ENCODE measurements around the gene CROCC2. TPM values are rescaled to one million over a fixed set of nuclear protein-coding genes. Genes with fewer than 3 reads are reported as not detected.

Gene CROCC2
- total RNA-seq, result not detected in 2 replicates

DNA sequence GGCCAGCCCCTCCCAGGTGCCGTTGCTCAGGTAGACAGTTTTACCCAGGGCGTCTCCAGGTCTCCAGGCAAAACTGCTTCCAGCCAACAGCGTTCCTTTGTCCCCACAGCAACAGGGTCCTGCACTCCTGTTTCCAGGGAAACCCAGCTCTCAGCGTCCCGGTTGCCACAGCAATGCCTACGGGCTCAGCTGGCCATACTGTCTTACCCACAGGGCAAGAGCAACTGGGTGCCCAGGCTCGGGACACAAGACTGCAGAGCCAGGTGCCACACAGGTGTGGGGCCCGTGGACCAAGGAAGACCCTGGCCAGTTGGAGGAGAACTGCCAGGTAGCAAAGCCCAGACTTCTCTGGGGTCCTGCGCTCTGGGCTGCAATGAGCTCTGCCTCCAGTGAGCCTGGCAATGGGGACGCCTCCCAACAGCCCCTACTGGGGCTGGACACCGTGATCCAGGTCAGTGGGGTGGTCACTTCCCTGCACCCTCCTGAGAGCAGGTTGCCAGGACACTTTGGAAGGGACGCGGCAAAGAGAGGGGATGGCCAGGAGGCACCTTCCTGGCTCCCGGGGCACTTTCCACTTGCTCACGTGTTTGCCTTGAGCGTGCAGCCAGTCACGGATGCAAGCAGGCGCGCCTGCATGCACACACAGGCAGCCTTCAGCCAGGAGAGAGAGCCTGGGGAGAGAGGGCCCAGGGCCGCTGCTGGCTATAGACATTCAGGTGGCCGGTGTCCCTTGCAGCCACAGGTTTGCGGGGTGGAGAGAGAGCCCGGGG is at the start of gene CROCC2:
TSS of gene CROCC2 (plus strand) at position 196 of the 770 bp plus-strand sequence. CDS start at position 374, 178 bp downstream.

DNA sequence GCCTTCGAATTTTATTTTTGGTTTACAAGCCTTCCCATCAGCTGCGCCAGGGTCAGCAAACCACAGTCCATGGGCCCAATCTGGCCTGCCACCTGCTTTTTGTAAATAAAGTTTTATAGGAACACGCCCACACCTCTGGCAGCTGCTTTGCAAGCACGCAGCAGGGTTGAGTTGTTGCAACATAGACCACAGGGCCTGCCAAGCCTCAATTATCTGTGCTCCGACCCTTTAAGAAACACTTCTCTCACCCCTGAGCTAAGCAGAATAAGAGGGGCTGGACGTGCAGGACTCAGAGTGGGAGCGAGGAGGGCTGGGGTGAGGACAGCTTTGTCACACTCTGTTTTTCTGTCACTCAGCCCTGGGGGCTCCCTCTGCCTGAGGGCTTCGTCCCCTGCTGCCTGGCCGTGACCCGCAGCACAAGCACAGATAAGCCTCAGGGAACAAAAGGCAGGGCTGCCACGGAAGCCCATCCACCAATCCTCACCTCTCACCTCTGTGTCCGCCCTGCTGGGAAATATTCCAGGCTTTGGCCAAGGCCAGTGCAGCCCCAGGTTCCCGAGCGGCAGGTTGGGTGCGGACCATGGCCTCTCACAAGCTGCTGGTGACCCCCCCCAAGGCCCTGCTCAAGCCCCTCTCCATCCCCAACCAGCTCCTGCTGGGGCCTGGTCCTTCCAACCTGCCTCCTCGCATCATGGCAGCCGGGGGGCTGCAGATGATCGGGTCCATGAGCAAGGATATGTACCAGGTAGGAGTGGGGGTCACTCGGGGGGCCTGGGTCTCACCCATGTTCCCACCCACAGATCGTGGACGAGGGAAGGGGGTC is 37.6 kb upstream of the CROCC2 start, which contains the start of gene AGXT:
TSS of gene AGXT (plus strand) at position 539 of the 823 bp plus-strand sequence. CDS start at position 581, 42 bp downstream.

DNA sequence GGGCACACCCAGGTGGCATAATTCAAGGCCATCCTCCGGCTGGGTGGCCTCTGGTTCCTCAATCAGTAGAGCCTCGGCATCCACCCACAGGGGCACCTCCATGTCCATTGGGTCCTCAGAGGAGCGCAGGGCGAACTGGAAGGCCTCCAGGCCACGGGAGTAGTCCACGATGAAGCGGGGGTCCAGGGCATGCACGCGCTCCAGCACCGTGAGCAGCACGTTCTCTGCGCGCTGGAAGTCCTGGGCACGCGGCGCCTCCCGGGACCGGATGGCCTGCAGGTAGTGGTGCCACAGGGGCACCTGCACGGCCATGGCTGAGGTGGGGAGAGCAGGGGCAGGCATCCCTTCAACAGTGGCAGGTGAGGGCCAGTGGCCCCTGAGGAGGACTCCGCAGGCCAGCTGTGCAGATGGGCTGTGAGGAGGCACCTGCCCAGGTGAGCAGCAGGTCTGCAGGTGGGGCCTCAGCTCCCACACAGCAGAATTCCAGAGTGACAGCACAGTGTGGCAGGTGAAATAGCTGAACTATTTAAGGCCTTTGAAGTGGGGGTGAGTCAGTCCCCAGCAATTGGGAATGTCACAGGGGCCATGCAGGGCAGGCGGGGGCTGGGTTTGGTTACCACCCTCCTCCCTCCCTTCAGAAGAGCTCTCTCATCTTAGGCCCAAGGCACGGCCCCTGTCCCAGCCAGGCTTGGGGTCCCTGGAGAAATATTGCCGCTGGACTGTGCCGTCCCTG is 10.3 kb upstream of the CROCC2 start, which contains the start of gene MAB21L4:
TSS of gene MAB21L4 (minus strand) at position 501 of the 733 bp plus-strand sequence. CDS start at position 342, 159 bp downstream.

DNA sequence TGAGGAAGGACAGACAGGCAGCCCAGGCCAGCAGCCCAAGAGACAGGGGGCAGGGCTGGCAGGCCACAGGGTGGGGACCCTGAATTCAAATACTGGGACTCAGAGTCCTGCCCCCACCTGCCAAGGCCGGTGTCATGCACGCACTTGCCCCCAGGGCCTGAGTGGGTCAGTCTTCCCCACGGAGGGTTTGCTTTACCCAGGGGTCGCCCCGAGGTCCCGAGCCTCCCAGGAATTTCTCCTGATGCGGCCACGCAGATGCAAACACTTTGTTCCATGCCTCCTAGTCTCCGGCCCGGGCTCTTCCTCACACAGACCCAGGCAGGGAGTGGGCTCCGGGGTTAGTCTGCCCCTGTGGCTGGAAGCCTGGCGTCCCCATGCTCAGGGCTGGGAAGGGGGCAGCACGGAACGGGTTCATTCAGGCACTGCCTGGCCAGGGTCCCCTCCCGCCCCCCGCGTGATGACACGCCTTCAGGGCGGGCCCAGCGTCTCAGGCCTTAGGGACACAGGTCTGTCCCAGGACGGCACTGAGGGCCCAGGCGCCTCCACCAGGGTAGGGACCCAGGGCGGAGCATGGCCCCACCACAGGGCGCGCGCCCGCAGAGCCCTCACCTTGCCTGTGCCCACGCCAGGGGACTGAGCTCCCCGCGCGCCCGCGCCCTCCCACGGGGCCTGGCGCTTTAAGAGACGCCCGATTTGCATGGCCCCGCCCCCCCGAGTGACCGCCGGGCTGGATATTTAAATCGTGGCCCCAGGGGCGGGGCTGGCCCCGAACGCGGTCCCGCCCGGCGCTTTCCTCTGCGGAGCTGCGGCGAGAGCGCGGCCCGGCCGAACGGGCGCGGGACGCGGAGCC is 91.9 kb downstream of the CROCC2 start, which contains the start of gene SNED1:
TSS of gene SNED1 (plus strand) at position 763 of the 850 bp plus-strand sequence. CDS start 220 bp downstream, outside the sequence.

Other genes with a start within 250 kb of the CROCC2 start
- not detected in 2 replicates for gene AQP12B, start 223.5 kb upstream of the CROCC2 start, total RNA-seq
- gene AQP12A, start 214.5 kb upstream of the CROCC2 start, total RNA-seq, result not detected in 2 replicates
- not detected in 2 replicates for gene KIF1A, start 86.1 kb upstream of the CROCC2 start, total RNA-seq
- gene AGXT, start 37.5 kb upstream of the CROCC2 start, total RNA-seq, result not detected in 2 replicates
- 15.4 and 20.7 TPM in 2 replicates for gene MAB21L4, start 10.2 kb upstream of the CROCC2 start, total RNA-seq
- gene SNED1, start 92.3 kb downstream of the CROCC2 start, total RNA-seq, result 0.05 and 0.14 TPM in 2 replicates
- gene MTERF4, start 196.0 kb downstream of the CROCC2 start, total RNA-seq, result 14.0 and 20.3 TPM in 2 replicates
- gene PASK, start 243.1 kb downstream of the CROCC2 start, total RNA-seq, result 6.5 and 8.3 TPM in 2 replicates
- gene PPP1R7, start 244.1 kb downstream of the CROCC2 start, total RNA-seq, result 77.1 and 79.2 TPM in 2 replicates